GM12878 (cell line): Measurements from ENCODE around the gene COL23A1. TPM values are rescaled to one million over a fixed set of nuclear protein-coding genes. Genes with fewer than 3 reads are reported as not detected.

Experiments
- ATAC-seq: fragments of 200-7000 bp; cut with Tn5 transposase; 3 replicates; pipeline ENCODE4 v1.9.1; 2020; ENCODE audit warnings: mild to moderate bottlenecking, moderate library complexity
- BruUV-seq: library from RNA; stranded (reverse); fragments of 400-500 nt; replicated peaks from 2 replicates; lab custom pipeline; 2021; lab: Mats Ljungman, UMichigan
- CTCF ChIA-PET: fragments of 300-600 bp; sonication (Branson Sonifier 250); formaldehyde crosslinking; extraction: SDS; loops from one replicate; lab custom pipeline; 2021; ENCODE audit warnings: inconsistent platforms; lab: Yijun Ruan, JAX
- POLR2A ChIA-PET: fragments of 350-600 bp; formaldehyde crosslinking; extraction: SDS; loops from one replicate; lab custom pipeline; 2021; ENCODE audit warnings: inconsistent platforms; lab: Charles Lee
- RAD21 ChIA-PET: fragments of 300-600 bp; sonication (Branson Sonifier 250); formaldehyde crosslinking; loops from one replicate; lab custom pipeline; 2023; ENCODE audit warnings: antibody characterized with exemption; ENCODE audit not compliant: unreplicated experiment; lab: Charles Lee
- SMC1A ChIA-PET: fragments of 300-600 bp; sonication (Branson Sonifier 250); formaldehyde crosslinking; loops from one replicate; lab custom pipeline; 2023; ENCODE audit not compliant: unreplicated experiment, uncharacterized antibody; lab: Charles Lee
- DNase-seq: peaks from one replicate; pipeline ENCODE4 v3.0.0-alpha.2; 2011; ENCODE audit warnings: low read depth, low spot score
- FAIRE-seq: peaks from 3 replicates; lab custom pipeline; 2011; peaks lifted over from hg19 to GRCh38; lab: Jason Lieb, UNC
- H2AFZ ChIP-seq: 2 replicates; pipeline ENCODE4 v1.6.0; 2011; ENCODE audit warnings: low read depth, low read length, control low read depth; ENCODE audit not compliant: control insufficient read depth
- H3K27ac ChIP-seq: 2 replicates; pipeline ENCODE4 v1.5.1; 2011; ENCODE audit warnings: control low read depth; ENCODE audit not compliant: control insufficient read depth, insufficient read depth
- H3K27me3 ChIP-seq, 2 experiments: replicated peaks in 1 of 2; 2 replicates each; pipeline versions ENCODE4 v1.6.0 to v1.6.1; 2011; ENCODE audit warnings: low read length in 1 of 2; ENCODE audit not compliant: control insufficient read depth in 2 of 2, insufficient read depth in 2 of 2
- H3K36me3 ChIP-seq, 2 experiments: 2 replicates each; pipeline ENCODE4 v1.5.1; 2011; ENCODE audit warnings: low read length in 1 of 2; ENCODE audit not compliant: control insufficient read depth in 2 of 2, insufficient read depth in 2 of 2
- H3K4me1 ChIP-seq: 2 replicates; pipeline ENCODE4 v1.6.1; 2011; ENCODE audit warnings: mild to moderate bottlenecking, low read length, moderate library complexity, mixed read lengths; ENCODE audit not compliant: control insufficient read depth, insufficient read depth
- H3K4me2 ChIP-seq: 2 replicates; pipeline ENCODE4 v1.6.0; 2011; ENCODE audit warnings: control low read depth; ENCODE audit not compliant: control insufficient read depth, insufficient read depth
- H3K4me3 ChIP-seq: fragments of 200-600 bp; sonication (generic); 2 replicates; pipeline ENCODE4 v1.5.1; 2016
- H3K79me2 ChIP-seq: 2 replicates; pipeline ENCODE4 v1.6.0; 2011; ENCODE audit warnings: low read length; ENCODE audit not compliant: control insufficient read depth, insufficient read depth
- H3K9ac ChIP-seq: 2 replicates; pipeline ENCODE4 v1.8.0; 2011; ENCODE audit warnings: low read length, control low read depth, mixed read lengths; ENCODE audit not compliant: control insufficient read depth, insufficient read depth
- H3K9me3 ChIP-seq: replicated peaks from 3 replicates; pipeline ENCODE4 v1.5.1; 2011; ENCODE audit warnings: mild to moderate bottlenecking, low read length; ENCODE audit not compliant: control insufficient read depth, insufficient read depth
- H4K20me1 ChIP-seq: 2 replicates; pipeline ENCODE4 v1.6.0; 2011; ENCODE audit not compliant: control insufficient read depth, insufficient read depth
- ATF2 ChIP-seq: IDR thresholded peaks from 2 replicates; pipeline ENCODE4 v1.6.1; 2012; ENCODE audit warnings: low read length, inconsistent platforms
- FOS ChIP-seq: IDR thresholded peaks from 3 replicates; pipeline ENCODE4 v1.6.1; 2011; ENCODE audit warnings: borderline replicate concordance; ENCODE audit not compliant: insufficient read length; ENCODE audit errors: extremely low read depth
- HDGF ChIP-seq: fragments of 450-650 bp; IDR thresholded peaks from 2 replicates; pipeline ENCODE4 v1.6.1; 2016; ENCODE audit warnings: antibody characterized with exemption
- KDM1A ChIP-seq: fragments of 200-600 bp; sonication (generic); IDR thresholded peaks from 2 replicates; pipeline ENCODE4 v1.6.1; 2016; ENCODE audit warnings: borderline replicate concordance
- MLLT1 ChIP-seq: fragments of 450-650 bp; IDR thresholded peaks from 2 replicates; pipeline ENCODE4 v1.6.1; 2016; ENCODE audit warnings: mild to moderate bottlenecking
- MYB ChIP-seq: fragments of 150-350 bp; IDR thresholded peaks from 2 replicates; pipeline ENCODE4 v1.6.1; 2014; ENCODE audit warnings: mild to moderate bottlenecking, low read depth, low read length, borderline replicate concordance
- RB1 ChIP-seq: fragments of 450-650 bp; formaldehyde crosslinking; IDR thresholded peaks from 2 replicates; pipeline ENCODE4 v1.6.1; 2017; ENCODE audit warnings: mild to moderate bottlenecking, borderline replicate concordance
- SIX5 ChIP-seq: IDR thresholded peaks from 2 replicates; pipeline ENCODE4 v1.6.1; 2011; ENCODE audit warnings: mild to moderate bottlenecking, low read depth, low read length, moderate library complexity; ENCODE audit not compliant: severe bottlenecking
- ZNF622 ChIP-seq: fragments of 450-650 bp; IDR thresholded peaks from 2 replicates; pipeline ENCODE4 v1.6.1; 2017; ENCODE audit warnings: mild to moderate bottlenecking, inconsistent platforms
- WGBS: methylation state at CpG from one replicate; pipeline ENCODE4 v1.1.6; 2016; ENCODE audit warnings: low lambda C conversion rate; ENCODE audit not compliant: insufficient replicate concordance, insufficient coverage; ENCODE audit errors: missing lambda C conversion rate; 5-methylcytosine and 5-hydroxymethylcytosine counted together
- in situ Hi-C: fragments of 300-500 bp; cut with MboI; formaldehyde crosslinking; loops from 9 replicates; pipeline ENCODE4 v1.14.3; 2018; ENCODE audit warnings: mixed read lengths
- intact Hi-C: fragments of 100-400 bp; cut with micrococcal nuclease; formaldehyde crosslinking; loops from one replicate; pipeline ENCODE4 v1.14.2; 2022; ENCODE audit not compliant: unreplicated experiment
- polyA plus RNA-seq, 11 experiments: library from polyadenylated mRNA; depleted of rRNA in 4 of 11; unstranded in 6 of 11; stranded (reverse) in 5 of 11; fragments of >200 nt; fragmentation: Nextera tagmentation in 4 of 11; fragmentation: Illumina TruSeq in 1 of 11; extraction: Ambion mirVana in 4 of 11; extraction: Trizol in 1 of 11; gene quantifications; 1 replicate in 1 of 11; 2 replicates in 10 of 11; pipeline versions ENCODE4 v1.2.1 to v1.2.3, GENCODE V29; 2011 to 2016; ENCODE audit warnings: inconsistent platforms in 2 of 11, missing spikeins in 2 of 11, low read depth in 1 of 11
- total RNA-seq, 4 experiments: library from RNA; depleted of rRNA in 3 of 4; stranded (reverse); fragments of >200 nt in 3 of 4; fragmentation: Illumina TruSeq in 1 of 4; extraction: Trizol in 1 of 4; gene quantifications; 2 replicates each; pipeline versions ENCODE4 v1.2.1 to v1.2.3, GENCODE V29; 2013 to 2021
- TF ChIP-seq, protein P1 (sequence below): fragments of 450-650 bp; IDR thresholded peaks from 2 replicates; pipeline ENCODE4 v1.6.1; 2018; ENCODE audit warnings: borderline replicate concordance, mild to moderate bottlenecking; ENCODE audit not compliant: partially characterized antibody

The COL23A1 gene
- total and polyA plus RNA-seq, 10 of the 15 experiments (the other 5 are each of a cell fraction or from before 2014, with no cell fraction given): 0.03 to 0.83 (median 0.09) TPM; not detected in 5

DNA sequence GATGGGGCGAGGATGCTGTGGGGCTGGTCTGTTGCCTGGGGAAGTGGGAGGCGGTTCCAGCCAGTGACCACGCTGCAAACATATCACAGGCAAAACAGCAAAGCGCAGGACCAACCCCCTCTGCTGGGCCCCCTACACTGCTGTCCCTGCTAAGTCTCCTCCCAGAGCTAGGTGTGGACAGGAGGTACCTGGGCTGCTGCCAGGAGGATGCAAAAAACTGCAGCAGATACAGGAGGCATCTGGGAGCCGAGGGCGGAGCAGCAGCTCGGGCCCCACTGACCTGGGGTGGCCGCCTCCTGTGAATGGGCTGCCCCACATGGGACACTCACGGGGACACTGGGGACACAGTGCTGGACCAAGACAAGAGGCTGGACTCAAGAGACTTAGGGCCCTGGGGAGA, 309.6 kb downstream of the COL23A1 start:
- Histone ChIP-seq H2AFZ (no peak overlapping the region), H3K27ac (no peak overlapping the region), H3K9me3 (peaks cover 4% of the 10 kb centered on the region; the same call in 2 of the 3 replicates), H3K79me2 (no peaks in the 10 kb centered on the region), H3K36me3 (no peaks in the 10 kb centered on the region), H3K4me2 (no peak overlapping the region), H3K4me3 (no peak overlapping the region), H4K20me1 (no peaks in the 10 kb centered on the region), H3K27me3 (no peaks in the 10 kb centered on the region), H3K9ac (no peak overlapping the region), H3K4me1 (no peaks in the 10 kb centered on the region)
- in situ Hi-C loops: no loop called here
- SMC1A ChIA-PET: interaction anchor here (1.8 kb wide), 1 partner anchor 1214 kb away, joined by 9 read pairs; no protein-coding TSS in a partner anchor
- no peak for FAIRE-seq
- TF ChIP-seq HDGF (no peak), MYB (no peak), ATF2 (no peak), ZNF622 (no peak), MLLT1 (no peak), RB1 (no peak), SIX5 (no peak), FOS (no peak), KDM1A (no peak)
- TF ChIP-seq, protein P1, sequence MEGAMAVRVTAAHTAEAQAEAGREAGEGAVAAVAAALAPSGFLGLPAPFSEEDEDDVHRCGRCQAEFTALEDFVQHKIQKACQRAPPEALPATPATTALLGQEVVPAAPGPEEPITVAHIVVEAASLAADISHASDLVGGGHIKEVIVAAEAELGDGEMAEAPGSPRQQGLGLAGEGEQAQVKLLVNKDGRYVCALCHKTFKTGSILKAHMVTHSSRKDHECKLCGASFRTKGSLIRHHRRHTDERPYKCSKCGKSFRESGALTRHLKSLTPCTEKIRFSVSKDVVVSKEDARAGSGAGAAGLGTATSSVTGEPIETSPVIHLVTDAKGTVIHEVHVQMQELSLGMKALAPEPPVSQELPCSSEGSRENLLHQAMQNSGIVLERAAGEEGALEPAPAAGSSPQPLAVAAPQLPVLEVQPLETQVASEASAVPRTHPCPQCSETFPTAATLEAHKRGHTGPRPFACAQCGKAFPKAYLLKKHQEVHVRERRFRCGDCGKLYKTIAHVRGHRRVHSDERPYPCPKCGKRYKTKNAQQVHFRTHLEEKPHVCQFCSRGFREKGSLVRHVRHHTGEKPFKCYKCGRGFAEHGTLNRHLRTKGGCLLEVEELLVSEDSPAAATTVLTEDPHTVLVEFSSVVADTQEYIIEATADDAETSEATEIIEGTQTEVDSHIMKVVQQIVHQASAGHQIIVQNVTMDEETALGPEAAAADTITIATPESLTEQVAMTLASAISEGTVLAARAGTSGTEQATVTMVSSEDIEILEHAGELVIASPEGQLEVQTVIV: no peak
- no TSS peak for BruUV-seq
- CTCF ChIA-PET: interaction anchor here (0.6 to 2.7 kb wide), 8 partner anchors 35 to 1213 kb away, joined by 3 to 10 read pairs (median 4); no protein-coding TSS in a partner anchor
- 33% methylated on average over 9 of the region's 9 CpGs for WGBS
- POLR2A ChIA-PET: no interaction called here
- ATAC-seq: no peak
- no peak for DNase-seq
- RAD21 ChIA-PET: no interaction called here
- intact Hi-C loops: loop anchor here (1.0 to 10.0 kb wide), 6 partner anchors 42 to 1214 kb away; partner anchors contain the start of gene ZNF354A
